ENCODE measurements around the gene YTHDF1.

Gene YTHDF1

DNA sequence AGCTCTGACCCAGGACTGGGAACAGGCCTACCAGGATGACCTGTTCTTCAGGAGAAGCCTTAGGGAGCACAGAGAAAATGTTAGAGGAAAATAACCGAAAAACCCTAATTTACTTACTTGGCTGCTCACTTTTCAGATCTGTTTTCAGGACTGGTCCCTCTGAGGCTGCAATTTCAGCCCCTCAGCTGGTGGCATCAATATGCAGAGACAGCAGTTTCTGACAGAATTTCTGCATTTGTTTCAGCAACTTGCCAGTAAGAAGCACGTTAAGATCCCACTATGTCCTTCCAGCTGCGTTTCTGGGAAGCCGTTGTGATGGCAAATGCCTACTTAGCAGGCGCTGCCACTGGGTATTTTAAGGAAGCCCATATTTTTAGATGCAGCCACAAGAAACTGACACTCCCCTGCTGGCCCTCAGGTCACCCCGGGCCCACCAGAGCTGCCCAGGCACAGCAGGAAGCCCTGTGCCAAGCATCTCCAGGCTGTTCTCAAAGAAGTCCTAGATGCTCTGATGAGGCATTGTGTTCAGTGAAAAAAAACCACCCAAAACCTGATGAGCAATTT is 7.5 kb downstream of the YTHDF1 start:
- no peaks in the 10 kb centered on the region for H3K9me3 Mint-ChIP-seq
- DNase-seq (ENCODE audit: low spot score in 2 of 2) (no peak), ATAC-seq (replicated peaks; ENCODE audit: extremely low read depth, poor library complexity, severe bottlenecking) (no peak)
- H3K36me3 Mint-ChIP-seq (ENCODE audit: insufficient read depth) = peaks cover 55% of the 10 kb centered on the region
- peaks cover 54% of the 10 kb centered on the region for H3K4me1 Mint-ChIP-seq
- peak overlapping the region; percentile 35 for H3K27ac Mint-ChIP-seq (ENCODE audit: low read depth)
- H3K27me3 Mint-ChIP-seq = no peaks in the 10 kb centered on the region
- no peak overlapping the region for H3K4me3 Mint-ChIP-seq

- DNase-seq (ENCODE audit: low spot score in 2 of 2) = no peak
- peaks cover 38% of the 10 kb centered on the region for H3K4me1 Mint-ChIP-seq
- H3K9me3 Mint-ChIP-seq = no peaks in the 10 kb centered on the region
- peak overlapping the region; percentile 49 for H3K27ac Mint-ChIP-seq (ENCODE audit: low read depth)
- H3K27me3 Mint-ChIP-seq = no peaks in the 10 kb centered on the region
- H3K36me3 Mint-ChIP-seq (ENCODE audit: insufficient read depth) = peaks cover 52% of the 10 kb centered on the region
- H3K4me3 Mint-ChIP-seq = no peak overlapping the region
- no peak for ATAC-seq (replicated peaks; ENCODE audit: extremely low read depth, poor library complexity, severe bottlenecking)
These were observed 9.1 kb downstream of the YTHDF1 start for GRCh38 chr20:63206878-63207277.

GRCh38 chr20:63205896-63206295 is 10.0 kb downstream of the YTHDF1 start:
- ATAC-seq (replicated peaks; ENCODE audit: extremely low read depth, poor library complexity, severe bottlenecking) (no peak), DNase-seq (ENCODE audit: low spot score in 2 of 2) (no peak)
- Mint-ChIP-seq H3K4me3 (no peak overlapping the region), H3K4me1 (peaks cover 31% of the 10 kb centered on the region), H3K36me3 (ENCODE audit: insufficient read depth) (peaks cover 53% of the 10 kb centered on the region), H3K27me3 (no peaks in the 10 kb centered on the region), H3K27ac (ENCODE audit: low read depth) (no peak overlapping the region), H3K9me3 (no peaks in the 10 kb centered on the region)

GRCh38 chr20:63204362-63204761 is 11.6 kb downstream of the YTHDF1 start:
- H3K4me1 Mint-ChIP-seq = peaks cover 21% of the 10 kb centered on the region
- peaks cover 49% of the 10 kb centered on the region for H3K36me3 Mint-ChIP-seq (ENCODE audit: insufficient read depth)
- DNase-seq (ENCODE audit: low spot score in 2 of 2) (no peak), ATAC-seq (replicated peaks; ENCODE audit: extremely low read depth, poor library complexity, severe bottlenecking) (no peak)
- no peaks in the 10 kb centered on the region for H3K27me3 Mint-ChIP-seq
- no peak overlapping the region for H3K27ac Mint-ChIP-seq (ENCODE audit: low read depth)
- no peak overlapping the region for H3K4me3 Mint-ChIP-seq
- no peaks in the 10 kb centered on the region for H3K9me3 Mint-ChIP-seq

GRCh38 chr20:63202811-63203526 is 13.0 kb downstream of the YTHDF1 start:
- Mint-ChIP-seq H3K36me3 (ENCODE audit: insufficient read depth) (peaks cover 50% of the 10 kb centered on the region), H3K27ac (ENCODE audit: low read depth) (no peak overlapping the region), H3K9me3 (no peaks in the 10 kb centered on the region), H3K4me1 (peaks cover 14% of the 10 kb centered on the region), H3K4me3 (no peak overlapping the region), H3K27me3 (no peaks in the 10 kb centered on the region)
- DNase-seq (ENCODE audit: low spot score in 2 of 2) = no peak
- ATAC-seq (replicated peaks; ENCODE audit: extremely low read depth, poor library complexity, severe bottlenecking) = no peak

DNA sequence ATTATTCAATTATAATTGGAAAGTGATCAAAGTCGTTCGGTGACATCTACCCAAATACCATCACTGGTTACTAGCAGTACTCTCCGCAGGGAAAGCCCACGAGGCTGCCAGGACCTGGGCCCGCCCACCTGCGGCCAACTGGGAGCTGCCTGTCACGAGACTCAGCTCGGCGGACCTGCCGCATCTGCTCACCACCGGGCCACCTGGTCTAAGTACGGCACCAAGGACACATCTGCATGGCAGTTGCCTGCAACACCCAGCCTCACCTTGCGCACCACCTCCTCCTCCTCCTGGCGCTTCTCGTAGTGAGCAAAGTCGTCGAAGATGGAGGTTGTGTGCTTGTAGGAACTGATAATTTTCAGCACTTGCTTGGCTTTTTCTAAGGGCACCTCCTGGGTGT is 13.9 kb downstream of the YTHDF1 start:
- Mint-ChIP-seq H3K9me3 (no peaks in the 10 kb centered on the region), H3K36me3 (ENCODE audit: insufficient read depth) (peaks cover 42% of the 10 kb centered on the region), H3K27ac (ENCODE audit: low read depth) (no peak overlapping the region), H3K27me3 (no peaks in the 10 kb centered on the region), H3K4me1 (peaks cover 13% of the 10 kb centered on the region), H3K4me3 (no peak overlapping the region)
- DNase-seq (ENCODE audit: low spot score in 2 of 2) (no peak), ATAC-seq (replicated peaks; ENCODE audit: extremely low read depth, poor library complexity, severe bottlenecking) (no peak)

DNA sequence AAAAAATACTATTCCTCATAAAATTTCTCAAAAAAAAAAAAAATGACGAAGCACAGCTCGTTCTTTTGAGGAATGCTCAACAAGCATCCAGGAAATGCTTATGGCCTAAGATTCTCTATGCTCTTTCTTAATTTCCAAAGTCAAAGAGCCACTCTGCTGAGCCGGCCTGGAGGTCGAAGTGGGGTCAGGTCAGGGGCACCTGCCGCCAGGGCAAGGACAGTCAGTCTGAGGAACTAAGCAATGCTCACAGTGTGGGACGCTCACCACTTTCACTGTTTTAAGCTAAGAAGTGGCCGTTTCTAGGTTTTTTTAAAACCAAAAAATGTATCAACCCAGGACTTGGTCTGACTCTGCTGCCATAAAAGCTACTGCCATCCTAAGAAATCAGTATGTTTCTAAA is 17.3 kb downstream of the YTHDF1 start:
- Mint-ChIP-seq H3K27me3 (no peaks in the 10 kb centered on the region), H3K4me1 (peaks cover 5% of the 10 kb centered on the region), H3K36me3 (ENCODE audit: insufficient read depth) (peaks cover 40% of the 10 kb centered on the region), H3K27ac (ENCODE audit: low read depth) (peak overlapping the region; percentile 55), H3K4me3 (no peak overlapping the region), H3K9me3 (no peaks in the 10 kb centered on the region)
- DNase-seq (ENCODE audit: low spot score in 2 of 2) = no peak
- no peak for ATAC-seq (replicated peaks; ENCODE audit: extremely low read depth, poor library complexity, severe bottlenecking)

- no peaks in the 10 kb centered on the region for H3K27me3 Mint-ChIP-seq
- peak overlapping the region; percentile 55 for H3K27ac Mint-ChIP-seq (ENCODE audit: low read depth)
- ATAC-seq (replicated peaks; ENCODE audit: extremely low read depth, poor library complexity, severe bottlenecking) (no peak), DNase-seq (ENCODE audit: low spot score in 2 of 2) (no peak)
- peaks cover 32% of the 10 kb centered on the region for H3K36me3 Mint-ChIP-seq (ENCODE audit: insufficient read depth)
- H3K4me1 Mint-ChIP-seq = peaks cover 5% of the 10 kb centered on the region
- H3K9me3 Mint-ChIP-seq = no peaks in the 10 kb centered on the region
- no peak overlapping the region for H3K4me3 Mint-ChIP-seq
These were observed 19.0 kb downstream of the YTHDF1 start for GRCh38 chr20:63196768-63197470.

GRCh38 chr20:63194797-63195173 is 21.1 kb downstream of the YTHDF1 start:
- Mint-ChIP-seq H3K4me1 (peaks cover 5% of the 10 kb centered on the region), H3K27me3 (no peaks in the 10 kb centered on the region), H3K9me3 (no peaks in the 10 kb centered on the region), H3K4me3 (no peak overlapping the region), H3K36me3 (ENCODE audit: insufficient read depth) (peaks cover 23% of the 10 kb centered on the region), H3K27ac (ENCODE audit: low read depth) (no peak overlapping the region)
- ATAC-seq (replicated peaks; ENCODE audit: extremely low read depth, poor library complexity, severe bottlenecking) = no peak
- DNase-seq (ENCODE audit: low spot score in 2 of 2) = no peak

DNA sequence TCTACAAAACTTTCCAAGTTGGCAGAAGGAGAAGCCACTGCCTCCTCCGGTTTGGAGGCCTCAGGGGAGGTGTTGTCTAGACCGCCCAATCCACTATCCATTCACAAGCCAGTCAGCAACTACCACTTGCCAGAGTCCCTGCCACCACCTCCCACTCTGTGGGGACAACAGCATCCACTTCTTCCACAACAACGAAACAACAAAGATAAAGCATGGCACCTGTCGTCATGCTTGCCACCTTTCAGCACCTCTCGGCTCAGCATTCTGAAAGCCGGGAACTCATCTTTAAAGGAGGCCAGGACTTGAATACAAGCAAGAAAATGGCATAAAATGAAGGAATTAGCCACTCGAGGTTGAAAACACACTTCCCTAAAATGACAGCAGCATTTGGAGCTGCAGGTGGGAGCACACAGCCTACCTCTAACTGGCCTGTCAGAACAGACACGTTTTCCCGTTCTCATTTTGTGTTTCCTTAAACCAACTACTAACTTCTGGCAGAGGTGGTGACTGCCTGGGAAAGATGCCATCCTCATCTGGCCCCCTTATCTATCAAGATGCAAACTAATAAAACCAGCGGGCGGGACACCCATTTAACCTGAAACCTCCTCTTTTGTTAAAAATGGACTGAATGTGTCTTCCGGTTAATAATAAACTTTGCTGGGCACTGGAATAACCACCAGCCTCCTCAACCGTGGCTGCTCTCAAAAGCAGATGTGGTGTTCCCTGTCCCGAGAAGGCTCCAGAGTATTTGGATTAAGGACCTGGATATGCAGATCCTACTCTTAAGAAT is 21.7 kb downstream of the YTHDF1 start:
- no peak overlapping the region for H3K4me3 Mint-ChIP-seq
- no peak overlapping the region for H3K27ac Mint-ChIP-seq (ENCODE audit: low read depth)
- H3K4me1 Mint-ChIP-seq = peaks cover 5% of the 10 kb centered on the region
- no peaks in the 10 kb centered on the region for H3K27me3 Mint-ChIP-seq
- peaks cover 21% of the 10 kb centered on the region for H3K36me3 Mint-ChIP-seq (ENCODE audit: insufficient read depth)
- no peak for ATAC-seq (replicated peaks; ENCODE audit: extremely low read depth, poor library complexity, severe bottlenecking)
- H3K9me3 Mint-ChIP-seq = no peaks in the 10 kb centered on the region
- no peak for DNase-seq (ENCODE audit: low spot score in 2 of 2)

DNA sequence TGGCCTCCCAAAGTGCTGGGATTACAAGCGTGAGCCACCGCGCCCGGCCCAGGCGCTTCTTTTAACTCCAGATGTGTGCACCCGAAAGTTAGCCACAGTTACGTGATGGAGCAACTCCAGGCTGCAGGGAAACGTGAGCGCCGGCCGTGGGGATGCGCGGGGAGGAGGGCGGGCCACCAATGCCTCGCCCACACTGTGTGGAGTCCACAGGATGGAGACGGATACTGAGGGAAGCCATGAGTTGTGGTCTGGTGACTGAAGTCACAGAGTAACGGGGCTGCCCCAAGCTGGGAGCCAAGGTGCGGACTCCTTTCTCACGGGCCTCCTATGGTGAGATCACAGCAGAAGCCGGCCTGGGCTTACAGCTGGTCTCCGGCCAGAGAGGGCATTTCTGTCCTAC is 23.2 kb downstream of the YTHDF1 start:
- H3K27me3 Mint-ChIP-seq = no peaks in the 10 kb centered on the region
- ATAC-seq (replicated peaks; ENCODE audit: extremely low read depth, poor library complexity, severe bottlenecking) (no peak), DNase-seq (ENCODE audit: low spot score in 2 of 2) (no peak)
- no peak overlapping the region for H3K27ac Mint-ChIP-seq (ENCODE audit: low read depth)
- H3K4me3 Mint-ChIP-seq = no peak overlapping the region
- H3K4me1 Mint-ChIP-seq = peaks cover 5% of the 10 kb centered on the region
- H3K36me3 Mint-ChIP-seq (ENCODE audit: insufficient read depth) = peaks cover 18% of the 10 kb centered on the region
- no peaks in the 10 kb centered on the region for H3K9me3 Mint-ChIP-seq

- no peak for DNase-seq (ENCODE audit: low spot score in 2 of 2)
- Mint-ChIP-seq H3K27me3 (no peaks in the 10 kb centered on the region), H3K36me3 (ENCODE audit: insufficient read depth) (peaks cover 15% of the 10 kb centered on the region), H3K4me1 (peaks cover 5% of the 10 kb centered on the region), H3K27ac (ENCODE audit: low read depth) (no peak overlapping the region), H3K9me3 (no peaks in the 10 kb centered on the region), H3K4me3 (no peak overlapping the region)
- ATAC-seq (replicated peaks; ENCODE audit: extremely low read depth, poor library complexity, severe bottlenecking) = no peak
These were observed 24.5 kb downstream of the YTHDF1 start for GRCh38 chr20:63191400-63191799.
